ENCODE results near the gene SULT4A1.

Gene SULT4A1

DNA sequence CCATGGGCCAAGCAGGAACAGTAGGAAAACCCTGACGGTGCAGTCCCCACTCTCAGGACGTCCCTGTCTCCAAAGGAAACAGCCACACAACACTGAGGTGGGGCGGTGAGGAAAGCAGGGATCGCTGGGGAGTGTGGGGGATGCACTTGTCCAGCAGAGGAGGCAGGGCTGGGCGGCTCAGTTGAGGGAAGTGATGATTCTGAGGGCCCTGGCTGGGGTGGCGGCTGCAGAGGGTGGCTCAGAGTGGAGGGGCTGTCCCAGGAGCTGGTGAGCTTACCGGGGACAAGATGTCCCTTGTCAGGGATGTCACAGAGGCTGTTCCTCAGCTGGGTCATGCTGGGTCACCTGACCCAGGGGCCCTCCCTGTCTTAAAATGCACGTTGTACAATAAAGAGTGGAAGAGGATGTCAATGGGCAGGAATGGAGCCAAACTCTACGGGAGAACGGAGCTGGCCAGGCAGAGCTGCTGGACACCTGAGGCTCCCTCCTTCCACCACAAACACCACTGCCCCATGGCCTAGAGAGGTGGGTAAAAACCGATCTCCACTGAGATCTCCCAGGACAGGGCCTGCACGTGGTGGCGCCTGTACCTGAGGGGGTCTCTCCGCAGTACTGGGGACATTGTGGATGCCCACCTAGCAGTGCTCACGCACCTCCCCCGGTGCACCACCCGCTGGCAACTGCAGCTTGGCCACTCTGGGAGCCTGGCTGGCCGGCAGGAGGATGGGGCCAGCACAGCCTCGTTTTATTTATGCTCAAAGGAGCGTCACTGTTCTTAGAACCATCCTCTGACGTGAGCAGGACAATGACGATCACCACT is 40.5 kb downstream of the SULT4A1 start:
- no peak for DNase-seq (ENCODE audit: low read depth in 1 of 2, low spot score in 1 of 2)
- Histone ChIP-seq H3K27me3 (ENCODE audit: insufficient read depth, poor library complexity, severe bottlenecking) (peaks cover 2% of the 10 kb centered on the region), H3K27ac (replicated peaks) (no peak overlapping the region), H3K4me3 (replicated peaks; ENCODE audit: insufficient read depth, low read length) (no peak overlapping the region)
- TF ChIP-seq POLR2AphosphoS5 (IDR thresholded peaks at IDR 0.05; ENCODE audit: low read depth): no peak
- no peak for TF ChIP-seq SPI1 (IDR thresholded peaks at IDR 0.05; ENCODE audit: borderline replicate concordance, low read depth)
- no peak for TF ChIP-seq GABPA (IDR thresholded peaks at IDR 0.05; ENCODE audit: low read depth)
- TF ChIP-seq, protein P1, sequence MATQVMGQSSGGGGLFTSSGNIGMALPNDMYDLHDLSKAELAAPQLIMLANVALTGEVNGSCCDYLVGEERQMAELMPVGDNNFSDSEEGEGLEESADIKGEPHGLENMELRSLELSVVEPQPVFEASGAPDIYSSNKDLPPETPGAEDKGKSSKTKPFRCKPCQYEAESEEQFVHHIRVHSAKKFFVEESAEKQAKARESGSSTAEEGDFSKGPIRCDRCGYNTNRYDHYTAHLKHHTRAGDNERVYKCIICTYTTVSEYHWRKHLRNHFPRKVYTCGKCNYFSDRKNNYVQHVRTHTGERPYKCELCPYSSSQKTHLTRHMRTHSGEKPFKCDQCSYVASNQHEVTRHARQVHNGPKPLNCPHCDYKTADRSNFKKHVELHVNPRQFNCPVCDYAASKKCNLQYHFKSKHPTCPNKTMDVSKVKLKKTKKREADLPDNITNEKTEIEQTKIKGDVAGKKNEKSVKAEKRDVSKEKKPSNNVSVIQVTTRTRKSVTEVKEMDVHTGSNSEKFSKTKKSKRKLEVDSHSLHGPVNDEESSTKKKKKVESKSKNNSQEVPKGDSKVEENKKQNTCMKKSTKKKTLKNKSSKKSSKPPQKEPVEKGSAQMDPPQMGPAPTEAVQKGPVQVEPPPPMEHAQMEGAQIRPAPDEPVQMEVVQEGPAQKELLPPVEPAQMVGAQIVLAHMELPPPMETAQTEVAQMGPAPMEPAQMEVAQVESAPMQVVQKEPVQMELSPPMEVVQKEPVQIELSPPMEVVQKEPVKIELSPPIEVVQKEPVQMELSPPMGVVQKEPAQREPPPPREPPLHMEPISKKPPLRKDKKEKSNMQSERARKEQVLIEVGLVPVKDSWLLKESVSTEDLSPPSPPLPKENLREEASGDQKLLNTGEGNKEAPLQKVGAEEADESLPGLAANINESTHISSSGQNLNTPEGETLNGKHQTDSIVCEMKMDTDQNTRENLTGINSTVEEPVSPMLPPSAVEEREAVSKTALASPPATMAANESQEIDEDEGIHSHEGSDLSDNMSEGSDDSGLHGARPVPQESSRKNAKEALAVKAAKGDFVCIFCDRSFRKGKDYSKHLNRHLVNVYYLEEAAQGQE (IDR thresholded peaks at IDR 0.05; ENCODE audit: insufficient replicate concordance, low read depth): no peak
- TF ChIP-seq CTCF (IDR thresholded peaks at IDR 0.05; ENCODE audit: insufficient read depth, low read length): no peak

DNA sequence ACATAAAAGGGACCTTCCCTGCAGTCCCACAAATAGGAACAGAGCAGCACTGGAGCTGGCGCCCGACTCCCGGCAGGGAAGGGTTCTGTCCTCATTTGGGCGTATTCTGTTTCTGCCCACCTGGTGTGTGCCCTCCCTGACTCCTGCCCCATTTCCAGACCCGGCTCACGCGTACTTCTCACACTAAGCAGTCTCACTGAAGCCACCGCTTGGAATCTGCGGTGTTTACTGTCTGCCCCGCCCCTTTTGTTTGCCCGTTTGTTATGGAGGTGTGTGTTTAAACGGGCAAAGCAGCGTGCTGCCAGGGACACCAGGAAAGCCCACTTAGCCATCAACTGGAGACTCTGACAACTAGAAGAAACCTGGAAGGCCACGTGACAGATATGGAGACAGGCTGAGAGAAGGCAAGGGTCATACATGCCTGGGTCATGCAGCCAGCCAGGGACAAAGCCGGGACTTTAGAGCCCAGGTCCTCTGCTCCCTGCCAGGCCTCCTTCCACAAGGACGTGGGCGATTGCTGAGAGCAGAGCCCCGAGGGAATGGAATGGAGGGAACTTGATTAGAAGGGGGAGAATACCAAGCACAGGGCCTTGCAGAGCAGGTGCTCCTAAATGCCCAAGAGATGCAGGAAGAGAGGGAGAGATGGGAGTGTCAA is 41.5 kb downstream of the SULT4A1 start:
- no peak for TF ChIP-seq POLR2AphosphoS5 (IDR thresholded peaks at IDR 0.05; ENCODE audit: low read depth)
- TF ChIP-seq CTCF (IDR thresholded peaks at IDR 0.05; ENCODE audit: insufficient read depth, low read length): no peak
- no peak for TF ChIP-seq SPI1 (IDR thresholded peaks at IDR 0.05; ENCODE audit: borderline replicate concordance, low read depth)
- TF ChIP-seq, protein P1 (IDR thresholded peaks at IDR 0.05; ENCODE audit: insufficient replicate concordance, low read depth): no peak
- no peak for TF ChIP-seq GABPA (IDR thresholded peaks at IDR 0.05; ENCODE audit: low read depth)
- no peak for DNase-seq (ENCODE audit: low read depth in 1 of 2, low spot score in 1 of 2)
- Histone ChIP-seq H3K27me3 (ENCODE audit: insufficient read depth, poor library complexity, severe bottlenecking) (peaks cover 2% of the 10 kb centered on the region), H3K4me3 (replicated peaks; ENCODE audit: insufficient read depth, low read length) (no peak overlapping the region), H3K27ac (replicated peaks) (no peak overlapping the region)

DNA sequence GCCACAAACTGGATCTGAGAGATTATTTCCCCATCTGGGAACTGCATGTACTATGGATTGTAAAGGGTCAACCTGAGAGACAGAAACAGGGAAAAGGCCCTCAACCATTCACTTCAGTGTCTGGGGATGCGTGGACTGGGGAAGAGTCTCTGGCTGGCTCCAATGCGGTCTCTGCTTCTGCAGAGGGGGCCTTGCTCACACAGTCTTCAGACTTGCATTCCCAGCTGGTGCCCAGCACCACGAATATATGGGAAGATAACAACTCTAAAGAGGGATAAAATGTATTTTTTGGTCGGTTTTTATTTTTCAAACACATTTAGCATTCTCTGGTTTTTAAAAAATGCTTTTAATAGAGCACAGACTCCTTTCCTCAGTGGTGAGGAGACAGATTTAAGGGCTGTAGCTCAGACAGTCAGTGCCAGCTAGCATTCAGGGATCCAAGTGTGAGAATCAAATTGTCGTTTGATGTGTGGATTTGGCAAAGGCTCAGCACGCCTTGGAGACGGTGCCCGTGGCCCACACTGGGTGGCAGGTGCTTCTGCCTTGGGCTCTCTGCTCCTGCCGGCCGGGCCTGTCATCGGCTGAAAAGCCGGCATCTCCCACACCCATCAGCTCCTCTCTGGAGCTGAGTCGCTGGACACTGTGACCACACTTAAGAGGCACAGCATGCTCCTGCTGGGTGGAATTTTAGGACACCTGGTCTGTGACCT is 42.2 kb downstream of the SULT4A1 start:
- no peak for TF ChIP-seq CTCF (IDR thresholded peaks at IDR 0.05; ENCODE audit: insufficient read depth, low read length)
- no peak for TF ChIP-seq POLR2AphosphoS5 (IDR thresholded peaks at IDR 0.05; ENCODE audit: low read depth)
- no peak for TF ChIP-seq GABPA (IDR thresholded peaks at IDR 0.05; ENCODE audit: low read depth)
- TF ChIP-seq, protein P1 (IDR thresholded peaks at IDR 0.05; ENCODE audit: insufficient replicate concordance, low read depth): no peak
- TF ChIP-seq SPI1 (IDR thresholded peaks at IDR 0.05; ENCODE audit: borderline replicate concordance, low read depth): no peak
- Histone ChIP-seq H3K4me3 (replicated peaks; ENCODE audit: insufficient read depth, low read length) (no peak overlapping the region), H3K27ac (replicated peaks) (no peak overlapping the region), H3K27me3 (ENCODE audit: insufficient read depth, poor library complexity, severe bottlenecking) (peaks cover 2% of the 10 kb centered on the region)
- no peak for DNase-seq (ENCODE audit: low read depth in 1 of 2, low spot score in 1 of 2)
